Testis (tissue), 2 donors: ENCODE results near the gene PPIL1.

Experiments
- POLR2A ChIP-seq: fragments of 450-650 bp; IDR thresholded peaks from one replicate; pipeline ENCODE4 v1.6.1; 2017; ENCODE audit warnings: antibody characterized with exemption, mild to moderate bottlenecking, moderate library complexity
- TF ChIP-seq, protein P1 (sequence below), 3 experiments: fragments of 450-650 bp in 2 of 3; fragments of 200-600 bp in 1 of 3; sonication (generic) in 1 of 3; IDR thresholded peaks; one replicate each; pipeline ENCODE4 v1.5.1; 2016 to 2019; ENCODE audit warnings: antibody characterized with exemption in 3 of 3, mild to moderate bottlenecking in 2 of 3, moderate library complexity in 1 of 3

GRCh38 chr6:36838896-36839748, 35.5 kb downstream of the PPIL1 start, which contains the start of gene CPNE5:
- no peak for TF ChIP-seq POLR2A
- TF ChIP-seq, protein P1, sequence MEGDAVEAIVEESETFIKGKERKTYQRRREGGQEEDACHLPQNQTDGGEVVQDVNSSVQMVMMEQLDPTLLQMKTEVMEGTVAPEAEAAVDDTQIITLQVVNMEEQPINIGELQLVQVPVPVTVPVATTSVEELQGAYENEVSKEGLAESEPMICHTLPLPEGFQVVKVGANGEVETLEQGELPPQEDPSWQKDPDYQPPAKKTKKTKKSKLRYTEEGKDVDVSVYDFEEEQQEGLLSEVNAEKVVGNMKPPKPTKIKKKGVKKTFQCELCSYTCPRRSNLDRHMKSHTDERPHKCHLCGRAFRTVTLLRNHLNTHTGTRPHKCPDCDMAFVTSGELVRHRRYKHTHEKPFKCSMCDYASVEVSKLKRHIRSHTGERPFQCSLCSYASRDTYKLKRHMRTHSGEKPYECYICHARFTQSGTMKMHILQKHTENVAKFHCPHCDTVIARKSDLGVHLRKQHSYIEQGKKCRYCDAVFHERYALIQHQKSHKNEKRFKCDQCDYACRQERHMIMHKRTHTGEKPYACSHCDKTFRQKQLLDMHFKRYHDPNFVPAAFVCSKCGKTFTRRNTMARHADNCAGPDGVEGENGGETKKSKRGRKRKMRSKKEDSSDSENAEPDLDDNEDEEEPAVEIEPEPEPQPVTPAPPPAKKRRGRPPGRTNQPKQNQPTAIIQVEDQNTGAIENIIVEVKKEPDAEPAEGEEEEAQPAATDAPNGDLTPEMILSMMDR (IDR thresholded peaks at IDR 0.05), result no peak
